PFSK-1 (cell line): ENCODE measurements around the gene SPNS1.

Experiments
- POLR2AphosphoS5 ChIP-seq: IDR thresholded peaks from 2 replicates; pipeline ENCODE4 v1.6.1; 2012; ENCODE audit warnings: low read depth, mild to moderate bottlenecking, control low read depth, low read length, moderate library complexity
- TAF1 ChIP-seq: IDR thresholded peaks from 2 replicates; pipeline ENCODE4 v1.6.1; 2012; ENCODE audit warnings: low read length, control low read depth, borderline replicate concordance; ENCODE audit not compliant: insufficient read depth
- TF ChIP-seq, protein P1 (sequence below), 2 experiments: IDR thresholded peaks; 2 replicates each; pipeline versions ENCODE4 v1.6.1 to v1.8.0; 2011 to 2012; ENCODE audit warnings: low read depth in 2 of 2, low read length in 2 of 2, control low read depth in 1 of 2, inconsistent platforms in 1 of 2, mild to moderate bottlenecking in 1 of 2, moderate library complexity in 1 of 2; ENCODE audit not compliant: insufficient read depth in 1 of 2

DNA sequence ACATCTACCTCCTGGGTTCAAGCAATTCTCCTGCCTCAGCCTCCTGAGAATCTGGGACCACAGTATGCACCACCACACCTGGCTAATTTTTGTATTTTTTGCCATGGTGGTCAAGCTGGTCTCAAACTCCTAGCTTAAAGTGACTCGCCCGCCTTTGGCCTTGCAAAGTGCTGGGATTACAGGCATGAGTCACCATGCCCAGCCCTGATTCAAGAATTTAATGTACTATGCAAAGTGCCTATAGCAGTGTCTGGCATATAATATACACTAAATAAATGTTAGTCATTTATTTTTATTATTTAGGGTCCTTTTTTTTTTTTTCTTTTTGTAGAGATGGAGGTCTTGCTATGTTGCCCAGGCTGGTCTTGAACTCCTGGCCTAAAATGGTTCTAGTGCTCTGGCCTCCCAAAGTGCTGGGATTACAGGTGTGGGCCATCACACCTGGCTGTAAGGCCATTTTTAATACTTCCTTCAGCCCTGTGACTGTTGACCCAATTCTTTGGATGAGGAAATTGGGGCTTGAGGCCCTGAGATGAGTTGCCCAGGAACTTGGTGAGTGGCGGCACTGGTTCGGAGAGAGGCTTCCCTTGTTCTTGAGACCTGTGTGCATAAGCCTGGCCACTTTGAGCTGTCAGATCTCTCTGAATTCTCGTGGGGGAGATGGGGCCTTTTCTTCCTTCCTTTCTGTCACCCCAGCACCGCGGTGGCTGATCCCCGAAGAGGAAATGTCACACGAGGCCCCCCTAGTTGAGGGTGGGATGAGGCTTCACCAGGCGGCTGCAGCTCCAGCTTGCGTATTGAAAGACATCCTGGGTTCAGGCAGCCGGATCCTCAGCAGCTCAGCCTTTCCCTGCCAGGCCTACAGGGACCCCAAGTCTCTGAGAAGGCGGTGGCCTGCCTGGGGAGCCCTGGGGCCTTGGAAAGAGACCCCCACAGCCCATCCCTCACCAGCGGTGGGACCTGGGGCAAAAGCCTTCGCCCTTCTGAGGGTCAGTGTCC lies 49.0 kb downstream of the SPNS1 start:
- TF ChIP-seq POLR2AphosphoS5 = no peak
- TF ChIP-seq TAF1 = no peak
- TF ChIP-seq, protein P1, sequence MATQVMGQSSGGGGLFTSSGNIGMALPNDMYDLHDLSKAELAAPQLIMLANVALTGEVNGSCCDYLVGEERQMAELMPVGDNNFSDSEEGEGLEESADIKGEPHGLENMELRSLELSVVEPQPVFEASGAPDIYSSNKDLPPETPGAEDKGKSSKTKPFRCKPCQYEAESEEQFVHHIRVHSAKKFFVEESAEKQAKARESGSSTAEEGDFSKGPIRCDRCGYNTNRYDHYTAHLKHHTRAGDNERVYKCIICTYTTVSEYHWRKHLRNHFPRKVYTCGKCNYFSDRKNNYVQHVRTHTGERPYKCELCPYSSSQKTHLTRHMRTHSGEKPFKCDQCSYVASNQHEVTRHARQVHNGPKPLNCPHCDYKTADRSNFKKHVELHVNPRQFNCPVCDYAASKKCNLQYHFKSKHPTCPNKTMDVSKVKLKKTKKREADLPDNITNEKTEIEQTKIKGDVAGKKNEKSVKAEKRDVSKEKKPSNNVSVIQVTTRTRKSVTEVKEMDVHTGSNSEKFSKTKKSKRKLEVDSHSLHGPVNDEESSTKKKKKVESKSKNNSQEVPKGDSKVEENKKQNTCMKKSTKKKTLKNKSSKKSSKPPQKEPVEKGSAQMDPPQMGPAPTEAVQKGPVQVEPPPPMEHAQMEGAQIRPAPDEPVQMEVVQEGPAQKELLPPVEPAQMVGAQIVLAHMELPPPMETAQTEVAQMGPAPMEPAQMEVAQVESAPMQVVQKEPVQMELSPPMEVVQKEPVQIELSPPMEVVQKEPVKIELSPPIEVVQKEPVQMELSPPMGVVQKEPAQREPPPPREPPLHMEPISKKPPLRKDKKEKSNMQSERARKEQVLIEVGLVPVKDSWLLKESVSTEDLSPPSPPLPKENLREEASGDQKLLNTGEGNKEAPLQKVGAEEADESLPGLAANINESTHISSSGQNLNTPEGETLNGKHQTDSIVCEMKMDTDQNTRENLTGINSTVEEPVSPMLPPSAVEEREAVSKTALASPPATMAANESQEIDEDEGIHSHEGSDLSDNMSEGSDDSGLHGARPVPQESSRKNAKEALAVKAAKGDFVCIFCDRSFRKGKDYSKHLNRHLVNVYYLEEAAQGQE (IDR thresholded peaks at IDR 0.05; ENCODE audit: insufficient read depth in 1 of 2, low read depth in 2 of 2, low read length in 2 of 2) = no peak
